ENCODE measurements around the gene RBM24.

The RBM24 gene

DNA sequence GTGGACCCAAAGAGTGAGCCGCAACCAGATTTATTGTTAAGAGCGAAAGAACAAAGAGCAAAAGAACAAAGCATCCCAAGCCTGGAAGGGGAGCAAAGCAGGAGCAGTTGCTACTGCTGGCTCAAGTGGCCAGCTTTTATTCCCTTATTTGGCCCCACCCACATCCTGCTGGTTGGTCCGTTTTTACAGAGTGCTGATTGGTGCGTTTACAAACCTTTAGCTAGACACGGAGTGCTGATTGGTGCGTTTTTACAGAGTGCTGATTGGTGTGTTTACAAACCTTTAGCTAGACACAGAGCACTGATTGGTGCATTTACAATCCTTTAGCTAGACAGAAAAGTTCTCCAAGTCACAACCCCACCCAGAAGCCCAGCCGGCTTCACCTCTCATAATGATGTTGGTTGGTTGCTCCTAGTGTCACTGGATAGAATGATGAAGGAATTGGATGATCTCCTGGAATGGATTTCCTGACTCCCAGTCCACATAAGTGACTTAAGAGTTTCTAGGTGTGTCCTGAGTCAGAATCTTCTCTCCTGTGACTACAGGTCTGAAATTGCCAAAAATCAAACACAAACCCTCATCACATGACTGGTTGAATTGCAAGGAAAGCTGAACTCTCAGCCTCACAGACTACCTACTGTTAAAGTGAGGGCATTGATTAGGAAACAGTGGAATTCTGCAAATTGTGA, 60.1 kb downstream of the RBM24 start:
- DNase-seq = no peak

DNA sequence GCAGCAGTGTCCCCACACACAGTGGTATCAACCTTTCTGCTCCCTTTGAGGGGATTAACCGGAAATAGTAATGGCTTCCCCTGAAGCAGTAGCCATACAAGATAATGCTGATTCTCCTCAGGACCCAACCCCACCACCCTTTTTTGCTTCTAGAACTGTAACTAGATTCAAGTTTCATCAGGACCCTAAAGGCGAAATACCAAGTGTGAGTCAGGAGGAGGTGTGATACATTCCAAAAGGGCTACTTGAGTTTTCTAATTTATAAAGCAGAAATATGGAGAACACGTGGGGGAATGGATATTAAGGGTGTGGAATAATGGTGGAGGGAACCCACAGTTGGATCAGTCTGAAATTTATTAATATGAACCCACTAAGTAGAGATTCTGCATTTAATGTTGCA, 60.7 kb downstream of the RBM24 start:
- DNase-seq = no peak

DNA sequence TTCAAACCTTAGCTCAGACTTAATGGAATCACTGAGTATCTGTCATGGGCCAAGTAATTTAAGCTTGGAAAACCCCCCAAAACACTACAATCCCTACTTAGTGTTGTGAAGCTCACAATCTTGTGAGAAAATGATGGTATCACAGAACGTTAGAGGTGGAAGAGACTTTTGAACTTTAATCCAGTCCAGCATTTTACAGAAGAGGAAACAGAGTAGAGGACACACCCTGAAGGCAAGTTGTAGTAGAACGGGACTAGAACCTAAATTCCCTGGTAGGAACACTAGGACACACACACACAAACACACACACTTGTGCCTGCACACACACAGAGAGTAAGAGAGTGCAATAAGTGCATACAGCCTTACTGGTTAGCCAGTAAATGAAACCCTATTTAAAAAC, 62.1 kb downstream of the RBM24 start:
- no peak for DNase-seq
